ENCODE results near the gene TNFRSF4. TPM values are rescaled to one million over a fixed set of nuclear protein-coding genes. Genes with fewer than 3 reads are reported as not detected.

TNFRSF4 gene
- total RNA-seq, 1 donor from 2014 or later: 0.39 TPM

GRCh38 chr1:1217621-1218523, 3.9 kb upstream of the TNFRSF4 start:
- no peak for DNase-seq

- DNase-seq: no peak
Observed at GRCh38 chr1:1216770-1217620, 3.0 kb upstream of the TNFRSF4 start.

- DNase-seq: no peak
Observed at GRCh38 chr1:1215881-1216605, 2.1 kb upstream of the TNFRSF4 start.

- no peak for DNase-seq
Observed at GRCh38 chr1:1215080-1215676, 1.2 kb upstream of the TNFRSF4 start.

- DNase-seq: no peak
Observed at GRCh38 chr1:1212780-1213344, 1.1 kb downstream of the TNFRSF4 start.

GRCh38 chr1:1211541-1212441, 2.2 kb downstream of the TNFRSF4 start:
- DNase-seq: no peak

- DNase-seq: no peak
Observed at GRCh38 chr1:1210726-1211540, 3.0 kb downstream of the TNFRSF4 start.

GRCh38 chr1:1208713-1209433, 5.1 kb downstream of the TNFRSF4 start:
- DNase-seq: no peak

GRCh38 chr1:1207571-1207892, 6.4 kb downstream of the TNFRSF4 start:
- no peak for DNase-seq

- no peak for DNase-seq
Observed at GRCh38 chr1:1206966-1207531, 6.9 kb downstream of the TNFRSF4 start.

GRCh38 chr1:1206376-1206965, 7.5 kb downstream of the TNFRSF4 start, which contains the start of gene TNFRSF18:
TNFRSF18 (minus strand) TSS chr1:1206592; CDS start chr1:1206571, 21 bp downstream.
- DNase-seq: no peak

- no peak for DNase-seq
Observed at GRCh38 chr1:1205769-1206375, 8.1 kb downstream of the TNFRSF4 start.

- no peak for DNase-seq
Observed at GRCh38 chr1:1204998-1205768, 8.8 kb downstream of the TNFRSF4 start.

- DNase-seq: no peak
Observed at GRCh38 chr1:1204425-1204920, 9.5 kb downstream of the TNFRSF4 start.

- no peak for DNase-seq
Observed at GRCh38 chr1:1203561-1204424, 10.2 kb downstream of the TNFRSF4 start.

Measured in skin of body (tissue), 2 donors.